DOHH2 (cell line): Measurements from ENCODE around the gene IMP3.
A peak's percentile ranks its signal among the peaks of the same experiment; 100 is the strongest.
"Not testable (repeated sequence)": the region's sequence is repeated elsewhere in the genome, so short reads cannot be mapped to it uniquely, and the experiment has no call there.

Experiments used
- H3F3A ChIP-seq: fragments of 200-600 bp; sonication (generic), shearing (Covaris generic); 2 replicates; pipeline ENCODE4 v1.6.0; 2016; ENCODE audit warnings: antibody characterized with exemption, mild to moderate bottlenecking; ENCODE audit not compliant: control insufficient read depth, insufficient read depth
- H3K27ac ChIP-seq: fragments of 200-600 bp; sonication (generic); 2 replicates; pipeline ENCODE4 v1.5.1; 2014; ENCODE audit warnings: low read depth, mild to moderate bottlenecking, low read length, moderate library complexity
- H3K27me3 ChIP-seq: fragments of 200-600 bp; sonication (generic); 2 replicates; pipeline ENCODE4 v1.6.1; 2014; ENCODE audit warnings: mild to moderate bottlenecking, low read length, mixed read lengths; ENCODE audit not compliant: control insufficient read depth
- H3K36me3 ChIP-seq: fragments of 200-600 bp; sonication (generic); 2 replicates; pipeline ENCODE4 v1.6.1; 2014; ENCODE audit warnings: mild to moderate bottlenecking, low read length, moderate library complexity, mixed read lengths; ENCODE audit not compliant: control insufficient read depth
- H3K4me1 ChIP-seq: fragments of 200-600 bp; sonication (generic); 2 replicates; pipeline ENCODE4 v1.6.1; 2014; ENCODE audit warnings: mild to moderate bottlenecking, low read length, mixed read lengths; ENCODE audit not compliant: control insufficient read depth
- H3K4me2 ChIP-seq: fragments of 200-600 bp; sonication (generic); 2 replicates; pipeline ENCODE4 v1.6.0; 2014; ENCODE audit warnings: mild to moderate bottlenecking, low read length, moderate library complexity
- H3K4me3 ChIP-seq: fragments of 200-600 bp; sonication (generic); 2 replicates; pipeline ENCODE4 v1.5.1; 2014; ENCODE audit warnings: mild to moderate bottlenecking, low read length, mixed read lengths
- H3K79me2 ChIP-seq: fragments of 200-600 bp; sonication (generic); 2 replicates; pipeline ENCODE4 v1.6.1; 2014; ENCODE audit warnings: mild to moderate bottlenecking, low read length, mixed read lengths; ENCODE audit not compliant: control insufficient read depth
- H3K9me2 ChIP-seq: fragments of 200-600 bp; sonication (generic); replicated peaks from 2 replicates; pipeline ENCODE4 v1.6.1; 2014; ENCODE audit warnings: mild to moderate bottlenecking, low read length, mixed read lengths; ENCODE audit not compliant: control insufficient read depth
- H3K9me3 ChIP-seq: fragments of 200-600 bp; sonication (generic); 2 replicates; pipeline ENCODE4 v1.6.1; 2014; ENCODE audit warnings: antibody characterized with exemption, low read length, mixed read lengths; ENCODE audit not compliant: control insufficient read depth, insufficient read depth
- H4K20me1 ChIP-seq: fragments of 200-600 bp; sonication (generic); 2 replicates; pipeline ENCODE4 v1.6.0; 2014; ENCODE audit warnings: low read depth, mild to moderate bottlenecking, antibody characterized with exemption, low read length, moderate library complexity; ENCODE audit not compliant: control insufficient read depth, insufficient read depth
- CTCF ChIP-seq: fragments of 200-600 bp; sonication (generic); IDR thresholded peaks from one replicate; pipeline ENCODE4 v1.5.1; 2014; ENCODE audit warnings: antibody characterized with exemption, mild to moderate bottlenecking, low read depth, low read length; ENCODE audit not compliant: poor library complexity, severe bottlenecking
- EZH2phosphoT487 ChIP-seq: fragments of 200-600 bp; sonication (generic); IDR thresholded peaks from 2 replicates; pipeline ENCODE4 v1.6.1; 2017; ENCODE audit warnings: borderline replicate concordance, mild to moderate bottlenecking, antibody characterized with exemption, low read length, moderate library complexity, mixed read lengths

IMP3 gene

GRCh38 chr15:75639709-75640482 is at the start of gene IMP3:
Gene IMP3, minus strand, starts transcription at chr15:75640224. Its CDS starts 56 bp downstream, at chr15:75640168.
- peaks cover 3% of the 10 kb centered on the region; the same call in 1 of the 2 replicates for H3K27me3 ChIP-seq
- H3K4me3 ChIP-seq: peak within 1 kb of the TSS; percentile 99
- TF ChIP-seq EZH2phosphoT487 (no peak), CTCF (no peak)
- H3F3A ChIP-seq: peaks cover 9% of the 10 kb centered on the region
- peaks cover 33% of the 10 kb centered on the region for H3K4me1 ChIP-seq
- peak within 1 kb of the TSS; percentile 78 for H3K27ac ChIP-seq
- peaks cover 34% of the 10 kb centered on the region for H3K36me3 ChIP-seq
- peaks cover 45% of the 10 kb centered on the region for H3K79me2 ChIP-seq
- H3K9me2 ChIP-seq: no peaks in the 10 kb centered on the region
- peak within 1 kb of the TSS; percentile 96 for H3K4me2 ChIP-seq
- peaks cover 22% of the 10 kb centered on the region for H4K20me1 ChIP-seq
- no peaks in the 10 kb centered on the region for H3K9me3 ChIP-seq

GRCh38 chr15:75689429-75689828 is 49.4 kb upstream of the IMP3 start:
- not testable (repeated sequence) for H3K27ac ChIP-seq, H3K9me2 ChIP-seq, H3K36me3 ChIP-seq, H3K9me3 ChIP-seq, H3K4me3 ChIP-seq, H3K4me1 ChIP-seq, H3F3A ChIP-seq, H3K79me2 ChIP-seq, H3K27me3 ChIP-seq, H3K4me2 ChIP-seq, H4K20me1 ChIP-seq

- TF ChIP-seq CTCF (no peak), EZH2phosphoT487 (no peak)
- Histone ChIP-seq H3K4me3 (no peak overlapping the region), H3K79me2 (no peaks in the 10 kb centered on the region), H3K27ac (no peak overlapping the region), H3K27me3 (peaks cover 4% of the 10 kb centered on the region; the same call in 1 of the 2 replicates), H3K9me2 (no peaks in the 10 kb centered on the region), H4K20me1 (no peaks in the 10 kb centered on the region), H3K4me1 (peaks cover under 1% of the 10 kb centered on the region), H3K9me3 (no peaks in the 10 kb centered on the region), H3K4me2 (no peak overlapping the region), H3K36me3 (no peaks in the 10 kb centered on the region), H3F3A (no peaks in the 10 kb centered on the region)
These were observed 48.8 kb upstream of the IMP3 start for GRCh38 chr15:75688831-75689230.

- H3K9me2 ChIP-seq: no peaks in the 10 kb centered on the region
- H3K36me3 ChIP-seq: no peaks in the 10 kb centered on the region
- H3K9me3 ChIP-seq: no peaks in the 10 kb centered on the region
- H3K79me2 ChIP-seq: no peaks in the 10 kb centered on the region
- TF ChIP-seq CTCF: no peak
- no peak for TF ChIP-seq EZH2phosphoT487
- no peaks in the 10 kb centered on the region for H3F3A ChIP-seq
- no peaks in the 10 kb centered on the region for H3K4me1 ChIP-seq
- H3K4me3 ChIP-seq: no peak overlapping the region
- H3K4me2 ChIP-seq: no peak overlapping the region
- H4K20me1 ChIP-seq: no peaks in the 10 kb centered on the region
- no peak overlapping the region for H3K27ac ChIP-seq
- no peaks in the 10 kb centered on the region; the same call in 1 of the 2 replicates for H3K27me3 ChIP-seq
These were observed 48.2 kb upstream of the IMP3 start for GRCh38 chr15:75688278-75688557.
